Activated T-helper 1 cell treated with anti-CD3 and anti-CD28 coated beads, Interleukin-12 subunit alpha, Interleukin-12 subunit beta, Interleukin-2, Interleukin-4 antibody, amounts not matched to agents 30 ng/mL and 10 ng/mL and 1 ng/mL, durations not matched to agents 14 hours and 24 hours and 36 hours (primary cell): ENCODE results near the gene PLCXD1. TPM values are rescaled to one million over a fixed set of nuclear protein-coding genes. Genes with fewer than 3 reads are reported as not detected.

Experiments used
- DNase-seq: peaks from one replicate; pipeline ENCODE4 v3.0.0; 2021; ENCODE audit warnings: low spot score
- H3K27ac Mint-ChIP-seq: one replicate; pipeline ENCODE4 v1.8.0; 2021; ENCODE audit warnings: mild to moderate bottlenecking, mixed read lengths
- H3K27me3 Mint-ChIP-seq: one replicate; pipeline ENCODE4 v1.8.0; 2022; ENCODE audit warnings: mild to moderate bottlenecking, moderate library complexity, mixed read lengths; ENCODE audit not compliant: insufficient read depth
- H3K36me3 Mint-ChIP-seq: one replicate; pipeline ENCODE4 v1.8.0; 2021; ENCODE audit warnings: low read depth, mixed read lengths
- H3K4me1 Mint-ChIP-seq: one replicate; pipeline ENCODE4 v1.8.0; 2021; ENCODE audit warnings: low read depth, mixed read lengths
- H3K4me3 Mint-ChIP-seq: one replicate; pipeline ENCODE4 v1.8.0; 2021; ENCODE audit warnings: mild to moderate bottlenecking, moderate library complexity, mixed read lengths
- H3K9me3 Mint-ChIP-seq: one replicate; pipeline ENCODE4 v1.8.0; 2021; ENCODE audit warnings: mixed read lengths
- intact Hi-C: fragments of 100-400 bp; cut with micrococcal nuclease; formaldehyde crosslinking; loops from one replicate; pipeline ENCODE4 v1.15.1; 2024
- total RNA-seq: library from RNA; stranded (reverse); gene quantifications from 2 replicates; pipeline ENCODE4 v1.2.3, GENCODE V29; 2022

PLCXD1 gene
- total RNA-seq, 1 donor from 2014 or later: 55.0 TPM

DNA sequence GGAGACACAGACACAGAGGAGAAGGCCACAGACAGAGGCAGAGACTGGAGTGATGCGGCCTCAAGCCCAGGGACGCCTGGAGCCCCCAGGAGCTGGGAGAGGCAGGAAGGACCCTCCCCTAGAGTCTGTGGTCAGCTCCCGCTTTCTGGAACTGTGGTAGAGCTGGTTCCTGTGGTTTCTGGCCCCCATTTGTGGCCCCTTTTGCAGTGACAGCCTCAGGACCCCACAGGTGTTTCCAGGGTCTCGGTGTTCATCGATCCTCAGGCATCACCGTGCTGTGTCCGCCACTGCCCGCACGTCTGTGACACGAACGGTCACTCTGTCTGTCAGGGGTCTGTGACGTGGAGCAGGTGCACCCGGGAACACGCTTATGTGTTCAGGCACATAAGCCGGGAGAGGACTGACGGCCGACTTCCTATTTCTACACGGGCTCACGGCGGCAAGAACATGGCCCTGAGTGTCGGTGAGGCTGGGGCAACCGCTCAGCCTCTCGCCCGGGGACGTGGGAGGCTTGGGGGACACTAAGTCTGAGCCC is 29.5 kb downstream of the PLCXD1 start:
- H3K36me3 Mint-ChIP-seq: peaks cover 30% of the 10 kb centered on the region
- no peaks in the 10 kb centered on the region for H3K27me3 Mint-ChIP-seq
- H3K27ac Mint-ChIP-seq: no peak overlapping the region
- DNase-seq: no peak
- H3K4me1 Mint-ChIP-seq: no peaks in the 10 kb centered on the region
- H3K9me3 Mint-ChIP-seq: no peaks in the 10 kb centered on the region
- H3K4me3 Mint-ChIP-seq: no peak overlapping the region
- intact Hi-C loops: no loop called here

DNA sequence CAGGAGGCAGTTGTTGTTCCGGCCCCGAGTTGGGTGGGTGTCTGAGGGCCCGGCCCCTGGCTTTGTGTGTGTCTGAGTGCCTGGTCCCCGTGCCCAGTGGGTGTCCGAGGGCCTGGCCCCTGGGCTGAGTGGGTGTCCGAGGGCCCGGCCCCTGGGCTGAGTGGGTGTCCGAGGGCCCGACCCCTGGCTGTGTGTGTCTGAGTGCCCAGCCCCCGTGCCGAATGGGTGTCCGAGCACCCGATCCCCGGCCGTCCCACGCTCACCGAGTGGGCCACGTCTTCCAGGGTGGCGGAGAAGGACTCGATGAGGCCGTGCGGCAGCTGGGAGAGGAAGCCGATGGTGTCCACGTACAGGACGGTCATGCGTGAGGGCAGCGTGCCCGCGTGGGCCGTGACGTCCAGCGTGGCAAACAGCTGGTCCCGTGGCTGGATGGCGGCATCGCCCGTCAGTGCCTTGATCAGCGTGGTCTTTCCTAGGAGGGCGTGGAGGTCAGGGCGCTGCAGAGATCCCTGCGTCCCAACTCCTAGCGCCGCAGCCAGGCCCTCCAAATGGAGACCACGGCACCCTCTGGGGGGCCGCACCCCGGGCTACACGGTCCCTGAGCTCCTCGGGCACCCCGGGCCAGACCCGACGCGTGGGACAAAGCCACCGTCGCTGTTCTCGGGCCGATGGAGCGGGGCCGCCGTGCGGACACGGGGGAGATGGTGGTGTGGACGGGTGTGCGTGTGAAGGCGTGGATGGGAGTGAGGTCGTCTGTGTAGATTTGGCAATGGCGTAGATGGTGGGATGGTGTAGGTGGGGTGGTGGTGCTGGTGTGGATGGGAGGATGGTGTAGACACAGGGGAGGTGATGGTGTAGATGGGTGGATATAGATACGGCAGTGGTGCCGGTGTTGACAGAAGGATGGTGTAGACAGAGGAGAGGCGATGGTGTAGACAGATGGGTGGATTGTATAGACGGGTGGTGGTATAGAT is 30.3 kb downstream of the PLCXD1 start:
- no peaks in the 10 kb centered on the region for H3K4me1 Mint-ChIP-seq
- no peak overlapping the region for H3K27ac Mint-ChIP-seq
- DNase-seq: no peak
- H3K4me3 Mint-ChIP-seq: no peak overlapping the region
- H3K36me3 Mint-ChIP-seq: peaks cover 27% of the 10 kb centered on the region
- H3K9me3 Mint-ChIP-seq: no peaks in the 10 kb centered on the region
- H3K27me3 Mint-ChIP-seq: no peaks in the 10 kb centered on the region
- intact Hi-C loops: no loop called here

DNA sequence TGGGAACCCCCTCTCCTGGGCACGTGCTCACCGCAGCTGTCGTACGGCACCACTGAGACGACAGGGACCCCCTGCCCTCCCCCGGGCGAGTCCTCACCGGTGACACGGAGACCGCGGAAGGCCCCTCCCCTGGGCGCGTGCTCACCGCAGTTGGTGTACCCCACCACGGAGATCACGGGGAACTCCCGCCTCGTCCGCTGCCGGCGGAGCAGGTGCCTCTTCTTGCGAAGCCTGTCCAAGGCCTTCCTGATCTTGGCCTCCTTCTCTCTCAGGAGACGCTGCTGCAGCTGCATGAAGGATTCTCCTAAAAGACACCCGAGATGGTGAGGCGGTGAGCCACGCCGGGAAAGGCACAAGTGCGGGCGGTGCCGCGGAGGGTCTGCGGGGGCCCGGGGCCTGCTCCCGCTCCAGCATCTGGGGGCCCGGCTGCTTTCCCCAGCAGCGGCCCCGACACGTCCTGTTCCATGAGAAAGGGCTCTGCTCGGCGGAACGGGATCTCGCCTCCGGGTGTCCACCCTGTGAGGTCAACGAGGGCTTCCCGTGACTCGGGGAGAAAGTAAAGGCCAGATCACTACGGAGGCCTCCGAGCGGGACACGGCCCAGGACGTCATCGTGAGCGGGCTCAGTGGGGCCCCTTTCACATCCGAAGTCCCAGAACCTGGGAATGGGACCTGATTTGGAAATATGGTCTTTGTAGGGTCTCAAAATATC is 31.6 kb downstream of the PLCXD1 start:
- H3K4me1 Mint-ChIP-seq: no peaks in the 10 kb centered on the region
- H3K27ac Mint-ChIP-seq: no peak overlapping the region
- H3K36me3 Mint-ChIP-seq: peaks cover 24% of the 10 kb centered on the region
- H3K27me3 Mint-ChIP-seq: no peaks in the 10 kb centered on the region
- H3K9me3 Mint-ChIP-seq: no peaks in the 10 kb centered on the region
- intact Hi-C loops: no loop called here
- no peak overlapping the region for H3K4me3 Mint-ChIP-seq
- no peak for DNase-seq

DNA sequence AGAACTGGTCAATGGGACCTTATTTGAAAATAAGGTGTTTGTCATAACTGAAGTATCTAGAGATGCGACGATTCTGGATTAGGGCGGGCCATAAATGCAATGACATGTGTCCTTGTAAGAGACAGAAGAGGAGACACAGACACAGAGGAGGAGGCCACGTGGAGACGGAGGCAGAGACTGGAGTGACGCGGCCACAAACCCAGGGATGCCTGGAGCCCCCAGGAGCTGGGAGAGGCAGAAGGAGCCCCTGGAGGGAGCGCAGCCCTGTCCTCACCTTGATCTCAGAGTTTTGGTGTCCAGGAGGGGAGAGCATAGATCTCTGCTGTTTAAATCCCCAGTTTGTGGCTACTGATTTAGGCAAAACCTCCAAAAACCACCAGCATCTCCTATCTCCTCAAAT is 32.4 kb downstream of the PLCXD1 start:
- H3K4me3 Mint-ChIP-seq: no peak overlapping the region
- H3K9me3 Mint-ChIP-seq: no peaks in the 10 kb centered on the region
- no peak overlapping the region for H3K27ac Mint-ChIP-seq
- no peaks in the 10 kb centered on the region for H3K4me1 Mint-ChIP-seq
- peaks cover 22% of the 10 kb centered on the region for H3K36me3 Mint-ChIP-seq
- peaks cover 2% of the 10 kb centered on the region for H3K27me3 Mint-ChIP-seq
- DNase-seq: no peak
- intact Hi-C loops: no loop called here

DNA sequence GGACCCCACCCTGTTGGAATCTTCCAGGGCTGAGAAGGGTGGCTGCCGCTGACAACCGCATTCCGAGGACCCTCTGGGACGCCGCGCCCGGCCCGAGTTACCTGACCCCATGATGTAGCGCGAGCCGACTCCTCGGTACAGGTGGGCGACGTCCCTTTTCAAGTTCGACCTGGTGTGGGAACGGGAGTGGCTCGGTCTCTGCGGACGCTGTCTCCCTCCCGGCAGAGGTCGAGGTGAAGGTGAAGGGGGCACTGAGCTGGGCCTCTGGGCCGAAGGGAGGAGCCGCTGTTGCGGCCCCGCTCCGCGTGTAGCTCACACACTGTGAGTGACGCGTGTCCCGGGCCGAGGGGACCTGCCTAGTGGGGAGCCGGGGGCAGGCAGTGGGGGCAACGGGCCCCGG is 32.9 kb downstream of the PLCXD1 start:
- H3K4me3 Mint-ChIP-seq: no peak overlapping the region
- no peaks in the 10 kb centered on the region for H3K4me1 Mint-ChIP-seq
- intact Hi-C loops: no loop called here
- H3K27ac Mint-ChIP-seq: no peak overlapping the region
- DNase-seq: no peak
- peaks cover 22% of the 10 kb centered on the region for H3K36me3 Mint-ChIP-seq
- H3K27me3 Mint-ChIP-seq: peaks cover 2% of the 10 kb centered on the region
- H3K9me3 Mint-ChIP-seq: no peaks in the 10 kb centered on the region

DNA sequence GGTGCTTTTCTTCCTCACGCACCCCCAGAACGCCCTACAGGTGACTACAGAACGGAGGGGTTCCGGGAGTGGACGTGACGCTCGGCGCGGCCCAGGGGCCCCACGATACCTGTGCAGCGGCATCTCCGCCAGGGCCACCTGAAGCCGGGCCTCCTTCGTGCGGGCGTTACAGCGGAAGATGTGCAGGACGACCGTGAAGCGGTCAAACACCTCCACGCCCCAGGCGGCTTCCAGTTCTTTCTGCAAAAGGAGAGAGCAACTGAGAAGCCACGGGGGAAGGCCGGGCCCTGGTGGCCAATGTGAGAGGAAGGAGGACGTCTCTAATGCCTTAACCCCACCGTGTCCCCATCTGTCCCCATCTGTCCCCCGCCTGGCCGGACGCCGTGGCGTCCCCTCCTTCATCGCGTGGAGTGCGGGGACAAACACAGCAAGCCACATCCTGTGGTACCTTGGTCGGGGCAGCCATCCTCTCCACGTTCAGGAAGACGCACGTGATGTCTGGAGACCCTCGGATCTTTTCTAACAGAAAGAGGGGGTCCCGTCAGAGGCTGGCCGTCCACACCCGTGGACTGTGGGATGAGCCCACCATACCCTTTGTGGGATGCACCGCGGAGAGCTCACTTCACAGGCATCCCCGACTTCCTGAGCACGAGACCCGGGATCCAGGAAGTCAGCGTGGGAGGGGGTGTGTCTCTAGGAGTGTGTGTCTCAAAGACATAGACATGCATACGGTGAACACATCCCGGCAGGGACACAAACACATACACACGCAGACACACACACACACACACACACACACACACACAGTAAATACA is 33.8 kb downstream of the PLCXD1 start:
- intact Hi-C loops: no loop called here
- DNase-seq: no peak
- Mint-ChIP-seq H3K4me1 (no peaks in the 10 kb centered on the region), H3K4me3 (no peak overlapping the region), H3K36me3 (peaks cover 22% of the 10 kb centered on the region), H3K27ac (no peak overlapping the region), H3K9me3 (no peaks in the 10 kb centered on the region), H3K27me3 (peaks cover 2% of the 10 kb centered on the region)

DNA sequence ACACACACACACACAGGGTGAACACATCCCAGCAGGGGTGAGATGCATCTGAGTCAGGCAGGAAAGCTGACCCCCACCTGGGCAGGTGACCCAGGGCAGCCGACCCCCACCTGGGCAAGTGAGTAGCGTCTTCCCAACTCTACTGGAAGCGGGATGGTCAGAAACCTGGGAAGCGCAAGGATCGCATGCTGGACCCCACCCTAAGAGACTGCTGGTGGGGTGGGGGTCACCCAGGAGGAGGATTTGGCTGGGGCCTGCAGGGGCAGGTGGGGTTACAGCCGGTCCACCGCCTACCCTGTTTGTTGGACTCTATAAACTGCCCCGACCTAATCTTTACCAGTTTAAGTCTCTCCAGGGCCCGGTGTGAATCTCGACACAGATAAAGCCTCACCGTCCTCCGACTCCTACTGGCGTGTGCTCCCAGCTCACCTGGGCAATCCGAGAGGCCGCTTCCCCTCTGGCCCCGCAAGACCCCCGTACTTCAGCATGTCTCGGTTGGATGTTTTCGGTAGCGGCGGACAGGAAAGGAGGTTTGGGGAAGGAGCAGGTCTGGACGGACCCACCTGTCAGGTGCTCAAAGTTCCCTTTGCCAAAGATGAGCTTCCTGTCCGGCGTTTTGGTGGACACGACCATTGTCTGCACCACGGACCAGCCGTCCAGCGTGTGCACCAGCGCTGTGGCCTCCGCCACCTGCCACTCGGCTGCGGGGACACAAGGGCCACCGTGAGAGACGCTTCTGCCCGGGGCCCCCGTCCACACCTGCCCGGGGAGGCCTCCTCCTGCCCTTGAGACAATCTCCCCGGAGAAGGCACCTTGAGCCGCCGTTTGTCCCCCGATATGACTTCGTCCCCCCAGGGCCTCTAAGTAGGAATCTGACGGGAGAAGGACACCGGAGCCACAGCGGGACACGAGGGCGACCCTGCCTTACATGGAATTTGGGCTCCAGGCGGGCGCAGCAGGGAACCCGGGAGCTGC is 35.5 kb downstream of the PLCXD1 start:
- no peak for DNase-seq
- Mint-ChIP-seq H3K9me3 (no peaks in the 10 kb centered on the region), H3K27me3 (peaks cover 2% of the 10 kb centered on the region), H3K4me1 (peaks cover 9% of the 10 kb centered on the region), H3K4me3 (peak overlapping the region; percentile 47), H3K27ac (no peak overlapping the region), H3K36me3 (peaks cover 18% of the 10 kb centered on the region)
- intact Hi-C loops: no loop called here

DNA sequence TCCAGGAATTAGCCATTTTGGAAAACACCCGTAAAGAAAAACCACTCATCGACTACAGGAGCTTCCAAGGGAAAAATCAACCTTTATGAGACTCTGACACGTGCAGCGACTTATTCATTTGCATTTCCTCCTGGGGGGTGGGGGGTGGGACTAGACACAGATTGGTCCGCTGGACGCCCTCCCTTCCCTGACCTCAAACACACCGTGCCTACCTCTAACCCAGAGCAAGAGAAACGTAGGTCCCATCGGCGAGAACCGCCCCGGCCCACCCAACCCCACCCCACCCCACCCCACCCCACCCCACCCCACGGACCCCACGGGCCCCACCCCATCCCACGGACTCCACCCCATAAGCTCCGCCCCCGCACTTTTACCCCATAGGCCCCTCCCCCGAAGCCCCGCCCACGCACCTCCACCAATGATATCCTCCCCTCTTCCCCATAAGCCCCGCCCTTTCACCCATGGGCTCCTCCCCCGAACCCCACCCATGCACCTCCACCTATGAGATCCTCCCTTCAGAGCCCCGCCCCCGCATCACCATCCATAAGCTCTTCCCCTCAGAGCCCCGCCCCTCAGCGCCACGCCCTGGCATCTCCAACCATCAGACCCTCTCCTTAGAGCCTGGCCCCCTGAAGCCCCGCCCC is 36.4 kb downstream of the PLCXD1 start:
- peaks cover 11% of the 10 kb centered on the region for H3K4me1 Mint-ChIP-seq
- peaks cover 2% of the 10 kb centered on the region for H3K27me3 Mint-ChIP-seq
- peaks cover 10% of the 10 kb centered on the region for H3K36me3 Mint-ChIP-seq
- H3K9me3 Mint-ChIP-seq: no peaks in the 10 kb centered on the region
- intact Hi-C loops: loop anchor here (1.0 kb wide), 3 partner anchors 34 to 1075 kb away; partner anchors contain the start of gene SLC25A6
- no peak for DNase-seq
- peak overlapping the region; percentile 91 for H3K27ac Mint-ChIP-seq
- peak overlapping the region; percentile 86 for H3K4me3 Mint-ChIP-seq

DNA sequence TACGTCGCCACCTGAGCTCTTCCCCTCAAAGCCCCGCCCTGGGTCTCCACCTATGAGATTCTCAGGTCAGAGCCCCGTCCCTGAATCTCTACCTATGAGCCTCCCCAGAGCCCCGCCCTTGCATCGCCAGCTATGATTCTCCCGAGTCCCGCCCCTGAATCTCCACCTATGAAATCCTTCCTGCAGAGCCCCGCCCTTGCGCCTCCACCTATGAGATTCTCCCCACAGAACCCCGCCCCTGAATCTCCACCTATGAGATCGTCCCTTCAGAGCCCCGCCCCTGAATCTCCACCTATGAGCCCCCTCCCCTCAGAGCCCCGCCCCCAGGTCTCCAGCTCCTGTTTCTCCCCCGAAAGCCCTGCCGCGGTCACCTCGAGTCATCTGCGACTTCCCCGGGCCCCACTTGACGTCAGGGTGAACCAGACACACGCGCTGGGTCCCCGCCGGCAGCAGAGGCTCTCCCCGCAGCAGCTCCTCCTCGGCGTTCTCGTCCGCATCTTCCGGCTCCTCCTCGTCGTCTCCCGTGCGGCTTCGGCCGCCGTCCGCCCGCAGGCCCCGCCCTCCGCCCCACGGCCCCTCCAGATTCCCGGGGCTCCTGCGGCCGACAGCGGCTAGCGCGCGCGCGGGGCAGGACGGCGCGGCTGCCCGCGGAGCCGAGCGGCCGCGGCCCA is 37.0 kb downstream of the PLCXD1 start:
- H3K36me3 Mint-ChIP-seq: peaks cover 9% of the 10 kb centered on the region
- H3K4me3 Mint-ChIP-seq: peak overlapping the region; percentile 86
- H3K9me3 Mint-ChIP-seq: no peaks in the 10 kb centered on the region
- intact Hi-C loops: loop anchor here (1.0 kb wide), 3 partner anchors 35 to 1074 kb away; partner anchors contain the start of gene SLC25A6
- H3K27me3 Mint-ChIP-seq: peaks cover 2% of the 10 kb centered on the region
- peak overlapping the region; percentile 91 for H3K27ac Mint-ChIP-seq
- peaks cover 14% of the 10 kb centered on the region for H3K4me1 Mint-ChIP-seq
- DNase-seq: peak; percentile 97

DNA sequence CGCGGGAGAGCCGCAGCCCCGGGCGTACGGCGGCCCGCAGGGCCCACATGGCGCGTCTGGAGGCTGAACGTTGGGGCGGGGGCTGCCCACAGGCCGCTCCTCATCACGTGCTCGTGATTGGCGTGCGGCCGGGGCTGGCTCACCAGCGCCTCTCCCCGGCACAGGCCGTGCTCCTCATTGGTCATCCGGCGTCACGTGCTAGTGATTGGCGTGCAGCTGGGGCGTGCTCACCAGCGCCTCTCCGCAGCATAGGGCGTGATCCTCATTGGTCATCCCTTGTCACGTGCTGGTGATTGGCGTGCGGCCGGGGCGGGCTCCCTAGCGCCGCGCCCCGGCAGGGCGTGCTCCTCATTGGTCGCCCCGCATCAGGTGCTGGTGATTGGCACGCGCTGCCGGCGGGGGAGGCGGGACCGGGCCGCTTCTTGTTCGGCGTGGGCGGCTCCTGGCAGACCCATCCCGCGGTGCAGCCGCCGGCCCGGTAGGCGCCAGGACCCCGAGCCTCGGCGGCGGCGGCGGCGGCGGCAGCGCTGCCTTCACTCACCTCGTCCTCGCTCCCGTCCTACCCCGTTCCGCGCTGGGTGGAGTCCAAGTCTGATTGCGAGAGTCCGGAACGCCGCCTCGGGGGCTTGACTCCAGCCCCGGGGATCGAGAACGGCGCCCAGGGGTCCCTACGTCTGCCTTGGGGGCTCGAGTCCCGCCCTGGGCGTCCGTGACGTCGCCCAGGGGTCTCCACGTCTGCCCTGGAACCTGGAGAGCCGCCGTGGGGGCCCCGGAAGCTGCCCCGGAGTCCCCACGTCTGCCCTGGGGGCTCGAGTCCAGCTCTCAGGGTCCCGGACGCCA is 37.8 kb downstream of the PLCXD1 start, which contains the start of gene GTPBP6:
Gene GTPBP6 (minus strand): TSS at position 58 of the 840 bp plus-strand sequence. CDS start 9 bp downstream, at position 49.
- peaks cover 18% of the 10 kb centered on the region for H3K4me1 Mint-ChIP-seq
- peak within 1 kb of the TSS; percentile 94 for H3K27ac Mint-ChIP-seq
- H3K4me3 Mint-ChIP-seq: peak within 1 kb of the TSS; percentile 86
- intact Hi-C loops: loop anchor here (1.0 kb wide), 3 partner anchors 36 to 1073 kb away; partner anchors contain the start of gene SLC25A6
- H3K9me3 Mint-ChIP-seq: no peaks in the 10 kb centered on the region
- H3K36me3 Mint-ChIP-seq: peaks cover 4% of the 10 kb centered on the region
- peaks cover 2% of the 10 kb centered on the region for H3K27me3 Mint-ChIP-seq
- peak; percentile 100 for DNase-seq
